ENCODE measurements around the gene TMEM203.

Gene TMEM203

GRCh38 chr9:137251490-137252268 is 46.2 kb upstream of the TMEM203 start:
- no peak for DNase-seq (ENCODE audit: low read depth)

GRCh38 chr9:137251194-137251461 is 45.7 kb upstream of the TMEM203 start, which contains the start of gene STPG3:
STPG3 (plus strand) TSS chr9:137251286; CDS start chr9:137251287, 1 bp downstream.
- TF ChIP-seq MYC (IDR thresholded peaks at IDR 0.05; ENCODE audit: low read depth, low read length): no peak
- TF ChIP-seq POLR2A (IDR thresholded peaks at IDR 0.05; ENCODE audit: extremely low read depth, insufficient read length): no peak
- TF ChIP-seq CTCF (IDR thresholded peaks at IDR 0.05; ENCODE audit: low read depth, low read length): no peak
- no peak for TF ChIP-seq MAX (IDR thresholded peaks at IDR 0.05; ENCODE audit: low read depth, low read length)
- DNase-seq (ENCODE audit: low read depth): no peak
- no peak within 1 kb of the TSS for H3K4me3 ChIP-seq (ENCODE audit: low read depth, low read length)

More at GRCh38 chr9:137251490-137252268, 46.2 kb upstream of the TMEM203 start:
- H3K4me3 ChIP-seq (ENCODE audit: low read depth, low read length): no peak overlapping the region
- TF ChIP-seq MYC (IDR thresholded peaks at IDR 0.05; ENCODE audit: low read depth, low read length) (no peak), MAX (IDR thresholded peaks at IDR 0.05; ENCODE audit: low read depth, low read length) (no peak), POLR2A (IDR thresholded peaks at IDR 0.05; ENCODE audit: extremely low read depth, insufficient read length) (no peak), CTCF (IDR thresholded peaks at IDR 0.05; ENCODE audit: low read depth, low read length) (no peak)

- DNase-seq (ENCODE audit: low read depth): no peak
- TF ChIP-seq POLR2A (IDR thresholded peaks at IDR 0.05; ENCODE audit: extremely low read depth, insufficient read length) (no peak), MAX (IDR thresholded peaks at IDR 0.05; ENCODE audit: low read depth, low read length) (no peak), MYC (IDR thresholded peaks at IDR 0.05; ENCODE audit: low read depth, low read length) (no peak), CTCF (IDR thresholded peaks at IDR 0.05; ENCODE audit: low read depth, low read length) (no peak)
- no peak overlapping the region for H3K4me3 ChIP-seq (ENCODE audit: low read depth, low read length)
Observed at GRCh38 chr9:137250329-137251193, 45.1 kb upstream of the TMEM203 start.

- no peak overlapping the region for H3K4me3 ChIP-seq (ENCODE audit: low read depth, low read length)
- no peak for DNase-seq (ENCODE audit: low read depth)
- no peak for TF ChIP-seq MYC (IDR thresholded peaks at IDR 0.05; ENCODE audit: low read depth, low read length)
- TF ChIP-seq CTCF (IDR thresholded peaks at IDR 0.05; ENCODE audit: low read depth, low read length): no peak
- TF ChIP-seq POLR2A (IDR thresholded peaks at IDR 0.05; ENCODE audit: extremely low read depth, insufficient read length): no peak
- TF ChIP-seq MAX (IDR thresholded peaks at IDR 0.05; ENCODE audit: low read depth, low read length): no peak
Observed at GRCh38 chr9:137247916-137248175, 42.4 kb upstream of the TMEM203 start.

GRCh38 chr9:137247135-137247915 is 41.9 kb upstream of the TMEM203 start:
- TF ChIP-seq CTCF (IDR thresholded peaks at IDR 0.05; ENCODE audit: low read depth, low read length) (no peak), MYC (IDR thresholded peaks at IDR 0.05; ENCODE audit: low read depth, low read length) (no peak), POLR2A (IDR thresholded peaks at IDR 0.05; ENCODE audit: extremely low read depth, insufficient read length) (no peak), MAX (IDR thresholded peaks at IDR 0.05; ENCODE audit: low read depth, low read length) (no peak)
- no peak overlapping the region for H3K4me3 ChIP-seq (ENCODE audit: low read depth, low read length)
- DNase-seq (ENCODE audit: low read depth): no peak
